Measurements from ENCODE around the gene IL1RN. TPM values are rescaled to one million over a fixed set of nuclear protein-coding genes. Genes with fewer than 3 reads are reported as not detected.

The IL1RN gene
- polyA plus RNA-seq, 1 experiment: not detected

DNA sequence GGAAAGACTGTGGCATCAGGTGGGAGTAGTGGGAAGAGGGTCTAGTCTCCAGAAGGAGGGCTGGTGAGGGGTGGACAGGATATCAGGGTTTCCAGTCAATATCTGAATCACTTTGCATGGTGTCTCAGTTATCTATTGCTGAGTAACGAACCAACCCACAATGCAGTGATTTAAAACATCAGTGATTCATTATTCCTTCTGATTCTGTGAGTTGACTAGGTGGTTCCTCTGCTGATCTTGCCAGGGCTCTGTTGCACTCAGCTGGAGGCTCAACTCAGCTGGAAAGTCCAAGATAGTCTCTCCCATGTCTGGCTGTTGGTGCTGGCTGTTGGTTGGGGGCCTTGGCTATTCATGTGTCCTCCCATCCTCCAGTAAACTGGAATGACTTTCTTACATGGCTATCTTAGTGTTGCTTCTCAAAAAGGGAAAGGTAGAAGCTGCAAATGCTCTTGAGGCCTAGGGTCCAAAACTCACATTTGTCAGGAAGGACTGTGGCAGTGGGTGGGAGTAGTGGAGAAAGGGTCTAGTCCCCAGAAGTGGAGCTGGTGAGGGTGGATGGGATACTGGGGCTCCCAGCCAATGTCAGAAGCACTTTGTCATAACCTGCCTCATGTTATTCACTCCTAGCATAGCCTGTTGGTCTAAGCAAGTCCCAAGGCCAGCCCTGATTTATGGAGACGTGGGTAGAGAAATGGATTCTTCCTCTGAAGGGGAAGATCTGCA is 45.7 kb upstream of the IL1RN start:
- H3K36me3 ChIP-seq (ENCODE audit: control insufficient read depth, insufficient read depth, low read length): no peaks in the 10 kb centered on the region
- no peak for DNase-seq (ENCODE audit: low read depth)
- ChIA-PET CTCF (interaction anchor here (0.9 to 2.0 kb wide), 4 partner anchors 12 to 309 kb away, joined by 4 to 18 read pairs (median 6); no protein-coding TSS in a partner anchor), POLR2A (no interaction called here)
- TF ChIP-seq, protein P1, sequence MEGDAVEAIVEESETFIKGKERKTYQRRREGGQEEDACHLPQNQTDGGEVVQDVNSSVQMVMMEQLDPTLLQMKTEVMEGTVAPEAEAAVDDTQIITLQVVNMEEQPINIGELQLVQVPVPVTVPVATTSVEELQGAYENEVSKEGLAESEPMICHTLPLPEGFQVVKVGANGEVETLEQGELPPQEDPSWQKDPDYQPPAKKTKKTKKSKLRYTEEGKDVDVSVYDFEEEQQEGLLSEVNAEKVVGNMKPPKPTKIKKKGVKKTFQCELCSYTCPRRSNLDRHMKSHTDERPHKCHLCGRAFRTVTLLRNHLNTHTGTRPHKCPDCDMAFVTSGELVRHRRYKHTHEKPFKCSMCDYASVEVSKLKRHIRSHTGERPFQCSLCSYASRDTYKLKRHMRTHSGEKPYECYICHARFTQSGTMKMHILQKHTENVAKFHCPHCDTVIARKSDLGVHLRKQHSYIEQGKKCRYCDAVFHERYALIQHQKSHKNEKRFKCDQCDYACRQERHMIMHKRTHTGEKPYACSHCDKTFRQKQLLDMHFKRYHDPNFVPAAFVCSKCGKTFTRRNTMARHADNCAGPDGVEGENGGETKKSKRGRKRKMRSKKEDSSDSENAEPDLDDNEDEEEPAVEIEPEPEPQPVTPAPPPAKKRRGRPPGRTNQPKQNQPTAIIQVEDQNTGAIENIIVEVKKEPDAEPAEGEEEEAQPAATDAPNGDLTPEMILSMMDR (IDR thresholded peaks at IDR 0.05; ENCODE audit: insufficient read depth, low read depth, low read length): no peak
- peaks cover 6% of the 10 kb centered on the region for H3K27me3 ChIP-seq (ENCODE audit: control insufficient read depth, insufficient read depth, low read length)
- no peak overlapping the region for H3K4me3 ChIP-seq (ENCODE audit: low read depth, low read length)

DNA sequence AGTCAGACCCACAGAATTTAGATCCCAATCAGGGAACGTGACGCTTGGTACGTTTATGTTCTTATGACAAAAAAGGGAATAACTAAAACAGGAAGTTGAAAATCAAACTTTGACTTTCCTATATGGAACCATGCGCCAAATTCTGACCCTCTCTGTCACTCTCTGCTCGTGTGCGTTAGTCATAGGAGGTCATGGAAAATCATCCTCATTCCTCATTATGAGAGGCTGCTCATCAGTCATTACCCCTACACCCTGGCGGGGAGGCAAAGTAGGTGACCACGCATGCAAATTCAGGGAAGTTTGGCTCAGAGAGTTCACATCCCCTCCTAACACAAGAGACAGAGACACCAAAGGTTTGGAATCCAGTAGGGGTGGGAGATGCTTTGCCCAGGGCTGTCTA is 44.1 kb upstream of the IL1RN start:
- TF ChIP-seq, protein P1 (IDR thresholded peaks at IDR 0.05; ENCODE audit: insufficient read depth, low read depth, low read length): no peak
- DNase-seq (ENCODE audit: low read depth): no peak
- Histone ChIP-seq H3K27me3 (ENCODE audit: control insufficient read depth, insufficient read depth, low read length) (peaks cover 8% of the 10 kb centered on the region), H3K36me3 (ENCODE audit: control insufficient read depth, insufficient read depth, low read length) (no peaks in the 10 kb centered on the region), H3K4me3 (ENCODE audit: low read depth, low read length) (no peak overlapping the region)
- POLR2A ChIA-PET: no interaction called here
- CTCF ChIA-PET: interaction anchor here (0.9 to 1.9 kb wide), 5 partner anchors 10 to 115 kb away, joined by 3 to 8 read pairs (median 5); partner anchors contain the start of gene IL1F10

DNA sequence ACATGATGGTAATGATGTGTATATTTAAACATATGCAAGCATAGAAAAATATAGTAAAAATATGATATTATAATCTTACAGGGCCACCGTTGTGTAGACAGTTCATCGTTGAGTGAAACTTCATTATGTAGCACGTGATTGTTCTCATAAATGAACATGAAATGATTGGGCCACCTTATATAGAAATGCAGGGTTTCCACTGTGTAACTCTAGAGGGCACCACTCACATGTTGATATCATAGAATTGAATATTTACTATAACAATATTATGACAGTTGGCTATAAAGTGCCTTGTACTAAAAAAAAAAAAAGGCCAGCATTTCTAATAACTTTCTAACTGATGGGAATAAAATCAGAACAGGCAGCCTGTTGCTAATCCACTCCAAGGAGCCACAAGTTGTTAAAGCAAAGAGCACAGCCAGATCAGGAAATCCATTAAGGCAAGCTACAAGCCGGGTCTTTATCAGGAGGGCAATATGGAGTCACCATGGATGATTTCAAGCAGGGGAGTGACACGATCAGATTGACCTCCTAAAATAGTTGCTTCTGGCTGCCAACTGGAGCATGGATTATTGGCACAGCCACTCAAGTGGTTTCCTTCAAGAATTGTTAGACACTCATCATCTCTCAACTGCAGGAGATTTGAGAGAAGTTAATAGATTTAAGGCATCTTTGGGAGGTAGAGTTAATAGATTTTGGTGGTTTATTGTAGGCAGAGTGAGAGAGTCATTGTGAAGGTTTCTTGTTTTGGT is 43.0 kb upstream of the IL1RN start:
- DNase-seq (ENCODE audit: low read depth): no peak
- TF ChIP-seq, protein P1 (IDR thresholded peaks at IDR 0.05; ENCODE audit: insufficient read depth, low read depth, low read length): peak; percentile 52
- ChIA-PET CTCF (interaction anchor here (0.6 to 2.5 kb wide), 13 partner anchors 9 to 467 kb away, joined by 3 to 8 read pairs (median 4); no protein-coding TSS in a partner anchor), POLR2A (no interaction called here)
- Histone ChIP-seq H3K36me3 (ENCODE audit: control insufficient read depth, insufficient read depth, low read length) (no peaks in the 10 kb centered on the region), H3K27me3 (ENCODE audit: control insufficient read depth, insufficient read depth, low read length) (peaks cover 7% of the 10 kb centered on the region), H3K4me3 (ENCODE audit: low read depth, low read length) (no peak overlapping the region)

DNA sequence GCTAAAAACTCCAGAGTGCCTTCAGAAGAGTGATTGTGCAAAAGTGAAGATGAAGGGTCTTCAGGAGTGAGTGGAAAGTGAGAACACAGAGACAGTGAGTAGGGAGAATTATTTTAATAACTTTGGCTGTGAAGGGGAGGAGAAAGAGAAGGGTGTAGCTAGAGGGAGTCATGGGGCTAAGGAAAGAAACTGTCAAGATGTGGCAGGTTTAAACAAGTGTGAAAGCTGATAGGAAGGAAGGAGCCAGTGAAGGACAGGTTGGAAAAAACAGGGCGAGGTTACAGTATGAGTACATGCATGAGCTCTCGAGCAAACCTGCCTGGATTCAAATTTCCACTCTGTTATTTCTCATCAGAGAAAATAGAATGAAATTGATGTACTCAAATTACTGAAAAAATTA is 41.9 kb upstream of the IL1RN start:
- peaks cover 7% of the 10 kb centered on the region for H3K27me3 ChIP-seq (ENCODE audit: control insufficient read depth, insufficient read depth, low read length)
- H3K4me3 ChIP-seq (ENCODE audit: low read depth, low read length): no peak overlapping the region
- ChIA-PET CTCF (interaction anchor here (0.6 to 2.5 kb wide), 8 partner anchors 10 to 306 kb away, joined by 3 to 8 read pairs (median 3); no protein-coding TSS in a partner anchor), POLR2A (no interaction called here)
- DNase-seq (ENCODE audit: low read depth): no peak
- TF ChIP-seq, protein P1 (IDR thresholded peaks at IDR 0.05; ENCODE audit: insufficient read depth, low read depth, low read length): no peak
- H3K36me3 ChIP-seq (ENCODE audit: control insufficient read depth, insufficient read depth, low read length): no peaks in the 10 kb centered on the region

Measured in BJ (cell line).